Measurements from ENCODE around the gene VPS8. TPM values are rescaled to one million over a fixed set of nuclear protein-coding genes. Genes with fewer than 3 reads are reported as not detected.

VPS8 gene, protein sequence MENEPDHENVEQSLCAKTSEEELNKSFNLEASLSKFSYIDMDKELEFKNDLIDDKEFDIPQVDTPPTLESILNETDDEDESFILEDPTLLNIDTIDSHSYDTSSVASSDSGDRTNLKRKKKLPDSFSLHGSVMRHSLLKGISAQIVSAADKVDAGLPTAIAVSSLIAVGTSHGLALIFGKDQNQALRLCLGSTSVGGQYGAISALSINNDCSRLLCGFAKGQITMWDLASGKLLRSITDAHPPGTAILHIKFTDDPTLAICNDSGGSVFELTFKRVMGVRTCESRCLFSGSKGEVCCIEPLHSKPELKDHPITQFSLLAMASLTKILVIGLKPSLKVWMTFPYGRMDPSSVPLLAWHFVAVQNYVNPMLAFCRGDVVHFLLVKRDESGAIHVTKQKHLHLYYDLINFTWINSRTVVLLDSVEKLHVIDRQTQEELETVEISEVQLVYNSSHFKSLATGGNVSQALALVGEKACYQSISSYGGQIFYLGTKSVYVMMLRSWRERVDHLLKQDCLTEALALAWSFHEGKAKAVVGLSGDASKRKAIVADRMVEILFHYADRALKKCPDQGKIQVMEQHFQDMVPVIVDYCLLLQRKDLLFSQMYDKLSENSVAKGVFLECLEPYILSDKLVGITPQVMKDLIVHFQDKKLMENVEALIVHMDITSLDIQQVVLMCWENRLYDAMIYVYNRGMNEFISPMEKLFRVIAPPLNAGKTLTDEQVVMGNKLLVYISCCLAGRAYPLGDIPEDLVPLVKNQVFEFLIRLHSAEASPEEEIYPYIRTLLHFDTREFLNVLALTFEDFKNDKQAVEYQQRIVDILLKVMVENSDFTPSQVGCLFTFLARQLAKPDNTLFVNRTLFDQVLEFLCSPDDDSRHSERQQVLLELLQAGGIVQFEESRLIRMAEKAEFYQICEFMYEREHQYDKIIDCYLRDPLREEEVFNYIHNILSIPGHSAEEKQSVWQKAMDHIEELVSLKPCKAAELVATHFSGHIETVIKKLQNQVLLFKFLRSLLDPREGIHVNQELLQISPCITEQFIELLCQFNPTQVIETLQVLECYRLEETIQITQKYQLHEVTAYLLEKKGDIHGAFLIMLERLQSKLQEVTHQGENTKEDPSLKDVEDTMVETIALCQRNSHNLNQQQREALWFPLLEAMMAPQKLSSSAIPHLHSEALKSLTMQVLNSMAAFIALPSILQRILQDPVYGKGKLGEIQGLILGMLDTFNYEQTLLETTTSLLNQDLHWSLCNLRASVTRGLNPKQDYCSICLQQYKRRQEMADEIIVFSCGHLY (N-terminal part only)
- 10 to 100 TPM; 45.9 to 72.4 TPM for total RNA-seq

DNA sequence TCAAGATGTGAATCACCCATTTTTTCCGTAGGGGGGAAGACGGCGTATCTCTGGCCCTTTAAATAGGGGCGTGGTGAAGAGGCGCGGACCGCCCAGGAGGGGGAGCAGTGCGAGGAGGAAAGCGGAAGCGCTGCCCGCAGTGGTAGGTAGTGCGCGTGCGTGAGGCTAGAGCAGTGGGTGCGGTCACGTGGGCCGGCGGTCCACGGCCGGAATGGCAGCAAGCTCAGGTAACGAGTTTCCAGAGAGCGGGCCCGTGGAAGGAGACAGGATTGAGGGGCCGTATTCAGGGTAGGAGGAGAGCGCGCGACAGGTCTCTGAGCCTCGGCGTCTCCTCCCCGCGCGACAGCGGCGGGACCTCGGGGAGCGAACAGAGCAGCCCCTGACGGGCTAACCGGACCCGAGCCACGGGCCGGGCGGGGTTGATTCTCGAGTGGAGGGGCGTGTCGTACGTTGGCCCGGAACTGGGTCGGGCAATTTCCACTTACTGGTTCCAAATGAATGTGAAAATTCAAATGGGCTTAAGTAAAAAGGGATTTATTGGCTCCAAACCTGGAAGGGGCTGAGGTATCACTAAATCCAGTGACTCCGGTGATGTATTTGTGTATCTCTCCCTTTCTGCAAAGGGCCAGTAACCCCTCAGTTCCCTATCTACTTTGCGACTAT is at the start of gene VPS8:
TSS of gene VPS8 (plus strand) at position 168 of the 663 bp plus-strand sequence. CDS start 12,467 bp downstream, outside the sequence.
- H3K36me3 Mint-ChIP-seq = peaks cover 5 to 7% of the 10 kb centered on the region in 2 donors
- peak within 1 kb of the TSS; percentile 85 to 96 for H3K27ac Mint-ChIP-seq
- ATAC-seq (peak; percentile 82 to 89), DNase-seq (ENCODE audit: low spot score in 2 of 2) (peak; percentile 96)
- no peaks in the 10 kb centered on the region for H3K9me3 Mint-ChIP-seq

DNA sequence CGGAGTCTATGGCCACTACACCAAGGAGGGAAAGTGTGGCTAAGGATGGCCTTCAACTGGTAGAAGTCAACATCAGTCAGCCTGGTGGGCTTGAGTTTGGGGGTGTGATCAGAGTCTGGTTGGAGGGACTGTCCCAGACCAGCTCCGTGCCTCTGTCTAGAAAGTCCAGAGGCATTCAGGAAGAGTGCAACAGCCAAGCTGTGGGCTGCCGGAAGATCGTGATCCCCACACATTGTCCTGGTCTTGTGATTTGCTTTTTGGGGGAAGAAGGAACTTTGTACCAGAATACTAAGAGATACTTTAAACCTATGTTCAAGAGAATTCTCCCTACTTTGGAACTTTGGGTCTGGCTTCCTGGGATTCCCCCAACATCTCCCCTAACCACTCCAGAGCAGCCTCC is 47.8 kb upstream of the VPS8 start:
- H3K36me3 Mint-ChIP-seq = no peaks in the 10 kb centered on the region
- ATAC-seq = no peak
- no peaks in the 10 kb centered on the region for H3K9me3 Mint-ChIP-seq
- H3K27ac Mint-ChIP-seq = no peak overlapping the region
- DNase-seq (ENCODE audit: low spot score in 2 of 2) = no peak

DNA sequence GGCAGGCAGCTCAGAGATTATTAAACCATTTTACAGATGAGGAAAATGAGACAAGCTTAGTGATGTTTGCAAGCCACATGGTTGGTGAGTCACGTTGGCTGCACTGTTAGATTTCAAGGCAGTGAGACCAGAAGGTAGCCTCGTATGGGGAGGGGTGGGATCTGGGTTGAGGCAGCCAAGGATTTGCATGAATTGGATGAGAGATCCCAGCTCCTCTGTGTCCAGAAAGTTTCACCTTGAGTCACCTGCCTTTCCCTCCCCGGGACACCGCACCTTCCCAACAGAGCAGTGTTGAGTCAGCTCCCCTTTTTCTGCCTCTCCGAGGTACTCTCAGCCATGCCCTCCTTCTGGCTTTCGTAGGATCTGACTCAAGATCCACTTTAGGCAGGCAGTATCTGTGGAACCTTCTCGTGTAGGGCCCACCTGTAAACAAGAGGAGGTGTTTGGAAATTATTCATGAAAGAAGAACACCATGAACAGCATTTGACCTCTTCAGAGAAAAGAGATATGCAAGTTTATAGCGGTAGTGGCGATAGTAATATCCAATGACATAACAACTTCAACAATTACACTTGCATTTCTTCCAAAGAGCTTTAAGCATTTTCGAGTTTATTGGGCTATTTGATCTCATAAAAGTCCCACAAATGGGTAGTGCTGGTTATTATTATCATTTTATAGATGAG is 46.8 kb upstream of the VPS8 start:
- H3K9me3 Mint-ChIP-seq = no peaks in the 10 kb centered on the region
- DNase-seq (ENCODE audit: low spot score in 2 of 2) (no peak), ATAC-seq (no peak)
- no peaks in the 10 kb centered on the region for H3K36me3 Mint-ChIP-seq
- no peak overlapping the region for H3K27ac Mint-ChIP-seq

- H3K36me3 Mint-ChIP-seq = no peaks in the 10 kb centered on the region
- no peaks in the 10 kb centered on the region for H3K9me3 Mint-ChIP-seq
- ATAC-seq = no peak
- no peak overlapping the region for H3K27ac Mint-ChIP-seq
- no peak for DNase-seq (ENCODE audit: low spot score in 2 of 2)
Measured at GRCh38 chr3:184765730-184766074, 46.3 kb upstream of the VPS8 start.

GRCh38 chr3:184766555-184767261 is 45.3 kb upstream of the VPS8 start:
- no peak for ATAC-seq
- H3K27ac Mint-ChIP-seq = peak overlapping the region; percentile 47 to 60
- no peaks in the 10 kb centered on the region for H3K9me3 Mint-ChIP-seq
- no peak for DNase-seq (ENCODE audit: low spot score in 2 of 2)
- no peaks in the 10 kb centered on the region for H3K36me3 Mint-ChIP-seq

GRCh38 chr3:184767377-184767776 is 44.6 kb upstream of the VPS8 start:
- Mint-ChIP-seq H3K27ac (no peak overlapping the region), H3K36me3 (no peaks in the 10 kb centered on the region), H3K9me3 (no peaks in the 10 kb centered on the region)
- no peak for DNase-seq (ENCODE audit: low spot score in 2 of 2)
- ATAC-seq = no peak

- ATAC-seq = no peak
Measured at GRCh38 chr3:184769382-184770170, 42.4 kb upstream of the VPS8 start.

DNA sequence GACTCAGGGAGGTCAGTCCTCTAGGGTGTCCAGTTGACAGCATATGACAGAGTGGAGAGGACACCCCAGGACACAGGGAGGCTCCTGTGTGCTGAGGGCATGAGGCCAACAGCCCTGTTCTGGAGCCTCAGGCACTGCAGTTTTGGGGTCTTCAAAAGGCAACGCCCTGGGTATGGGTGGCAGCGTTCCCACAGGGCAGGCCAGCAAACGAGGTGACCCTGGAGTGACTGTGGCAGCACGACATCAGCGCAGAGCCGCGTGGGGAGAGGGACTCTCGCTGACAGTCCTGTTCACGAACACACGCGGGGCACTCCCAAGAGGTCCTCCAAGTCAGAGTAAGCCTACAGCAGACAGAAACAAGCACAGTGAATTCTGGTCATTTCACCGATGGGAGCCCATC is 41.4 kb upstream of the VPS8 start:
- Mint-ChIP-seq H3K36me3 (no peaks in the 10 kb centered on the region), H3K9me3 (no peaks in the 10 kb centered on the region), H3K27ac (no peak overlapping the region)
- ATAC-seq (no peak), DNase-seq (ENCODE audit: low spot score in 2 of 2) (no peak)

More at GRCh38 chr3:184769382-184770170, 42.4 kb upstream of the VPS8 start:
- H3K36me3 Mint-ChIP-seq = no peaks in the 10 kb centered on the region
- no peaks in the 10 kb centered on the region for H3K9me3 Mint-ChIP-seq
- DNase-seq (ENCODE audit: low spot score in 2 of 2) = no peak
- H3K27ac Mint-ChIP-seq = no peak overlapping the region

- Mint-ChIP-seq H3K36me3 (no peaks in the 10 kb centered on the region), H3K9me3 (no peaks in the 10 kb centered on the region), H3K27ac (no peak overlapping the region)
- ATAC-seq (no peak), DNase-seq (ENCODE audit: low spot score in 2 of 2) (no peak)
Measured at GRCh38 chr3:184771301-184772127, 40.5 kb upstream of the VPS8 start.

DNA sequence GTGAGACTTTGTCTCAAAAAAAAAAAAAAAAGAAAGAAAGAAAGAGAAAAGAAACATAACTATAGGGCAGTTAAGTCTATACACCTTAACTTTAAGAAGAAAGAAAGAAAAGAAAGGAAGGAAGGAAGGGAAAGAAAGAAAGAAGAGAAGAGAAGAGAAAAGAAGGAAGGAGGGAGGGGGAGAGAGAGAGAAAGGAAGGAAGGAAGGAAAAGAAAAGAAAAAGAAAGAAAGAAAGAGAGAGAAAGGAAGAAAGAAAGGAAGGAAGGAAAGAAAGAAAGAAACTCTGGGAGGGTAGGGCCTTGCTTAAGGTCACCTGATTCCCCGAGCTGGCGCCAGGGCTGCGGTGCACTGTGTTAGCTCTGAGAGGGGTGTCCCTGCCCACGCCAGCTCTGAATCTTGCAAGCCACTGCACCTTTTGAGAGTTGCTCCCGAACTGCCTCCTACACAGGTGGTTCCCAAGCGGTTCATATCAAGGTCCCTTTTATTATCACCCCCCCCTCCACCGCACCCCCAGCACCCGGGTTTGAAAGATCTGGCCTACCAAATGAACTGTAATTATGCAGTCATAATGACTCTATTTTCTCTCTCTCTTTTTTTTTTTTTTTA is 39.2 kb upstream of the VPS8 start:
- Mint-ChIP-seq H3K9me3 (no peaks in the 10 kb centered on the region), H3K36me3 (no peaks in the 10 kb centered on the region), H3K27ac (no peak overlapping the region)
- no peak for DNase-seq (ENCODE audit: low spot score in 2 of 2)
- ATAC-seq = no peak

DNA sequence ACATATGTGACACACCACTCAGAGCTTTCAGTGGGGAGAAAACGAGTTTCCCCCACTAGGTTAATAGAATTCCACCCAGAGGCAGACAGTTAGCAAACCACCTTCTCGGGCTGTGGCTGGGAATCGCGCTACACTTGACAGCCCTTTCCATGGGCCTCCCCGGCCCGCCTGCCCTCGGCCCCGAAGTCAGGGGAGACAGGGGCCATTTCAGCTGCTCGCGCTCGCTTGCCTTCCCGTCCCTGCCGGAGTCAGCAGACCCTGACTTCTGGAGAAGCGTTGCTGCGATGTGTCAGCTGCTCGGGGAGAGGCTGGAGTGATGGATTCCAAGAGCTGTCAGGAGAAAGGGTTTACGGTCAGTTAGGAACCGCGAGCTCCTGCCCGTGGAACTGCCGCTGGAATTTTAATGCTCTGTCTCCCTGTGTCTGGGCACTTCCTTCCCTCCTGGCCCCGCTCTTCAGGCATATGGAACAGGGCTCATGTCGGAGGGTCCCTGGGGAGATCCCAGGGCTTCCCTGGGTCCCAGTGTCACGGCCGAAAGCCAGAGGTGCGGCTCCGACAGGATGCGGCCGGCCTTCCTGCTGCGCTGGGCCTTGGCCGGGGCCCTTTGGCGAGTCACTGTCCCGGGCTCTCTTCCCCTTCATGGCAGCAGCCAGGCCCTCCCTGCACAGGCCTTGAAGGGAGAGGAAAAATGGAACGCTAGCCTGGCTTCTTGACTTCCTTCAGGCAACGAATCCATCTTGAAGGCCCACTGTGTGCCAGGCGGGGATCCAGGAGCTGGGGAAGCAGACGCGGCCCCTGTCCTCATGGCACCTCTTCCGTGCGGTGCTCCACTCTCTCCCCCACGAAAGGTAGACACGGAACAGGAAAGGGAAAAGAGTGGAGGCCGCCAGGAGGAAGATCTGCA is 38.4 kb upstream of the VPS8 start:
- Mint-ChIP-seq H3K36me3 (no peaks in the 10 kb centered on the region), H3K27ac (no peak overlapping the region), H3K9me3 (no peaks in the 10 kb centered on the region)
- ATAC-seq = no peak
- DNase-seq (ENCODE audit: low spot score in 2 of 2) = no peak

- no peak for ATAC-seq
- DNase-seq (ENCODE audit: low spot score in 2 of 2) = no peak
- H3K36me3 Mint-ChIP-seq = no peaks in the 10 kb centered on the region
- no peak overlapping the region for H3K27ac Mint-ChIP-seq
- H3K9me3 Mint-ChIP-seq = no peaks in the 10 kb centered on the region
Measured at GRCh38 chr3:184776916-184777315, 35.0 kb upstream of the VPS8 start.
